GF-D8 (cell line): Measurements from ENCODE around the gene VARS2.
"Not testable (repeated sequence)": the region's sequence is repeated elsewhere in the genome, so short reads cannot be mapped to it uniquely, and the experiment has no call there.

Experiments
- DNase-seq: peaks from one replicate; lab custom pipeline; 2025; lab: John Stamatoyannopoulos, UW

The VARS2 gene

DNA sequence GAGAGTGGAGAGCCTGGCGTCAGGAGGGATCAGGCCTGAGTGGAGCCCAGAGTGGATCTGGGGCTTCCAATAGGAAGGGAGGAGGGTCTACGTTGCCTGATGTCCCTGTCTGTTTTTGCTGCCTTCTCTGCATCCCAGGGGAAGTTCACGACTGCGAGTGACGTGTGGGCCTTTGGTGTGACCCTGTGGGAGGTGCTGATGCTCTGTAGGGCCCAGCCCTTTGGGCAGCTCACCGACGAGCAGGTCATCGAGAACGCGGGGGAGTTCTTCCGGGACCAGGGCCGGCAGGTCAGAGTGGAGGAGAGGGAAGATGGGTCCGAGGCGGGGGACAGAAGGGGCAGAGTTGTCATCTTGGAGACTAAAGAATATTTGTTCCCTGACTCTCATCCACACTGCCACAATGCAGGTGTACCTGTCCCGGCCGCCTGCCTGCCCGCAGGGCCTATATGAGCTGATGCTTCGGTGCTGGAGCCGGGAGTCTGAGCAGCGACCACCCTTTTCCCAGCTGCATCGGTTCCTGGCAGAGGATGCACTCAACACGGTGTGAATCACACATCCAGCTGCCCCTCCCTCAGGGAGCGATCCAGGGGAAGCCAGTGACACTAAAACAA, 15.2 kb upstream of the VARS2 start:
- DNase-seq, result no peak

DNA sequence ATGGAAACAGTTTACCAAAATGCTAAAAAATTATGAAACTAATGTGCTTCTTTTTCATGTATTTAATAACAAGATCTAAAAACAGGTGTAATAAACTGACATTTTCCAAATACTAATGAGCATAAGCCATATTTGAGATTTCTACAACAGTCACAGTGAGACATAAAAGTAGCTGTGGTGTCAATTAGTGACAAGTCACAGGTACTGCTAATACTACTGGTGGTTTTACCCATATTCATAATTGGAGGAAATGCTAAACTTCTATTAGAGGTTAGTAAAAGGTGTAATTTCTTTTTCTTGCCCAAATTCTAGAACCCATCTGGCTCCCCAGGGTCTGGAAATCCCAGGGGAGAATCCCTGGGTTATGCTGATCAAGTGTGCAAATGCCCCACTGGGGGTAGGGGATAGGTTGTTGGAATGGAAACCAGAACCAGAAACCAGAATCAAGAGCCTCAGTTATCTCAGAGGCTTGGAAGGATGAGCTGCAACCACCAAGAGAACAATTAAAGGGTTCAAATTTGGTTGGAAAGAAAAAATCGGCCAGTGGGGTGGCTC, 13.1 kb upstream of the VARS2 start:
- DNase-seq, result no peak

DNA sequence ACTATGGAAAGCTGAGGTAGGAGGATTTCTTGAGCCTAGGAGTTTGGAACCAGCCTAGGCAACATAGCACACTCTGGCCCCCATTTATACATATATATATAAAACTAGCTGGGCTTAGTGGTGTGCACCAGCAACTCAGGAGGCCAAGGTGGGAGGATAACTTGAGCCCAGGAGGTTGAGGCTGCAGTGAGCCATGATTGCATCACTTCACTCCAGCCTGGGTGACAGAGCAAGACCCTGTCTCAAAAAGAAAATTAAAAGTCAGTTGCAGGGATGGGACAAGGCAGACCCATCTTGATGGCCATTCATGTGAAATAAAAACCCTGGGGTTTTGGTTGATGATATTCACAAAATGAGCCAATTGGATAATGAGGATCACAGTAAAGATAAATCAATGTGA, 12.6 kb upstream of the VARS2 start:
- DNase-seq, result no peak

DNA sequence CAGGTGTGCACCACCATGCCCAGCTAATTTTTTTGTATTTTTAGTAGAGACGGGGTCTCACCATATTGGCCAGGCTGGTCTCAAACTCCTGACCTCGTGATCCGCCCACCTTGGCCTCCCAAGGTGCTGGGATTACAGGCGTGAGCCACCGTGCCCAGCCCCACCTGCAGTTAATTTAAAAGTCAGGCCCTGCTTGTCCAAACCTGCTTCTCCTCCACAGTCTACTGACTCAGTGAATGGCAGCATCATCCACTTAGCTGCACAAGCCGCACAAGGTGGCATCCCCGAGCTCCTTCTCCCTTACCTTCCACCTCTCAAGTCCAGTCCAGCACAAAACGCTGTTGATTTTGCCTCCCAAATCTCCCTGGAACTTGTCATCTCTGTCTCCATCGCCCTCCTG, 11.8 kb upstream of the VARS2 start:
- not testable (repeated sequence) for DNase-seq

DNA sequence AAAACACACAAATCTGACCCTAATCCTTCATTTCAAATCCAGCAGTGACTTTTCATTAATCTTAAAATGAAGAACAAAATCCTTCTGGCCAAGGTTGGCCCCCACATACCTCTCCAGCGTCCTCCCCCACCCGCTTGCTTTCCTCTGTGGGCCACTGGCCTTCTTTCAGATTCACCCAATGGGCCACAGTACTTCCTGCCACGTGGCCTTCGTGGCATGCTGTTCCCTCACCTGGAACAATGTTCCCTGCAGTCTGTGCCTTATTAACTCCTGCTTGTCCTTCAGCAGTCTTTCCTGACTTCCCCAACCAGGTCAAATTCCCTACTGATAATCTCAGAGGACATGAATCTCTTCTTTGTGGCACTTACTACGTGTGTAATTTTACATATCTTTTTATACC, 11.3 kb upstream of the VARS2 start:
- DNase-seq, result no peak

DNA sequence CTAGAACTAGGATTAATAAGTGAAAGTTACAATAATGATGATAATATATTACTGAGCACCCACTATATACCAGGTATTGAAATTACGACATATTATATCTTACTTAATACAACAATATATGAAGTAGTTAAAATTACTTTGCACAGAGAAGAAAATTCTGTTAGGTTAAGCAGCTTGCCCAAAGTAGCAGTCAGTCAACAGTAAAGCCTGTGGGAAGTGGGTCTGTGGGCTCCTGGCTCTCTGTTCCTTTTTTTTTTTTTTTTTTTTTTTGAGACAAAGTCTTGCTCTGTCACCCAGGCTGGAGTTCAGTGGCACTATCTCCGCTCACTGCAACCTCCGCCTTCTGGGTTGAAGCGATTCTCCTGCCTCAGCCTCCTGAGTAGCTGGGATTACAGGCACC, 10.8 kb upstream of the VARS2 start:
- no peak for DNase-seq

DNA sequence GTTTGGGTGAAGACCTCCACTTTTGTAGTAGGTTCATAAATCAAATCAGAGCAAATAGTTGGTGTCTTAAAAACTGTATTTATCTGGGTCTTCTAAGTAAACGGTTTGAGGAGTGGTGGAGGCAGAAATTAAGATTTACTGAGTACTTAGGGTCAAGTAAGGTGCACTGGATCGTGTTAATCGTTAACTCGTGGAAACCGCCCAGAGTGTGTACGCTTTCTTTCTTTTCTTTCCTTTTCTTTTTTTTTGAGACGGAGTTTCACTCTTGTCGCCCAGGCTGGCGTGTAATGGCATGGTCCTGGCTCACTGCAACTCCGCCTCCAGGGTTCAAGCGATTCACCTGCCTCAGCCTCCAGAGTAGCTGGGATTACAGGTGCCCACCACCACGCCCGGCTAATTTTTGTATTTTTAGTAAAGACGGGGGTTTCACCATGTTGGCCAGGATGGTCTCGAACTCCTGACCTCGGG, 6.7 kb upstream of the VARS2 start:
- DNase-seq, result not testable (repeated sequence)

DNA sequence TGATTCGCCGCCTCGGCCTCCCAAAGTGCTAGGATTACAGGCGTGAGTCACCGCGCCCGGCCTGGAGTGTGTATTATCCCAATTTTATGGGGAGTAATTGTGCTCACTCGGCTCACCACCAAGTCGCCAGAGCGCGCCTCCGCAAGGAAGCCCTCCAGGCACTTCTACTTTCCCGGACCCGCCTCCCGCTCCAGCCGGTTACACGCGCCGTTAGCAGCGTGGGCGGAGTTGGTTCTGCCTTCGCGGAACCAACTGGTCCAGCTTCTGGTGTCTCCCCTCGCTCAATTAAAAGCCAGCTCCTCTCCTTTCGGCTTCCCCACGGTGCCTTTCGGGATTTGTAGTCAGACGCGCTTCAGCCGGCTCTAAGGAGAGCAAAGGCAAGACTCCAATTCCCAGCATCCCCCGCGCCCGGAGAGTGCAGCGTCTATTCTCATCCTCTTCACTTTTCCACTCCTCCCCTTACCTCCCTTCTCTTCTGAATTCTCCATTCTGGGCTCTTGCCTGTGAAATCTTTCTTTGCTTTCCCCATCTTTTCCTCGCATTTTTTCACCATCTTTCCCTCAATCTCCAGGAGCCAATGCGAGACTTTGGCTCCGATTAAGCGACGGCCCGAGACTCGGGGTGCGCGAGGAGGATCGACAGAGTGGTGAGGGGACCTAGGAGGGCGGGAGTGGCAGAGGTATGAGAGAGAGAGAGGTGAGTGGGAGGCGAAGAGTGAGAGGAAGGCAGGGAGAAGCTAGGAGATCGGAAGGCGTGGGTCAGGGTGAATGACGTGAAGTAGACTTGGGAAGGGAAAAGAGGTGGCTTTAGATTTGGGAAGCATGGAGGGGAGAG, 6.1 kb upstream of the VARS2 start, which contains the start of gene GTF2H4:
GTF2H4 (plus strand) TSS at position 450 of the 834 bp plus-strand sequence.
- DNase-seq, result peak; percentile 92

DNA sequence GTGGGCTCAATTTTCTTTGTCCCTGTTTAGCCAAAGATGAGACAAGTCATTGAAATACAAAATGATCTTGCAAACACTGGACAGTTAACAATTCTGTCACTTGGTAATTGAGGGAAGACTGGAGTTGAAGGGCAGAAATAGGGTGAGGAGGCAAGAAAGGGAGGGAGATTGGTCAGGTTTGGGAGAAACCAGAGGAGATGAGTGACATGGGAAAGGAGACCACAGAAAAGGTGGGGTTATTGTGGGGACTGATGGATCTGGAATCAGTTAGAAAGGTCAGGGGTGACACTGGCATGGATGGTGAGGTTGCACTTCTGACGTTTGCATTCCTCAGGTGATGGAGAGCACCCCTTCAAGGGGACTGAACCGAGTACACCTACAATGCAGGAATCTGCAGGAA, 5.3 kb upstream of the VARS2 start:
- DNase-seq, result no peak

DNA sequence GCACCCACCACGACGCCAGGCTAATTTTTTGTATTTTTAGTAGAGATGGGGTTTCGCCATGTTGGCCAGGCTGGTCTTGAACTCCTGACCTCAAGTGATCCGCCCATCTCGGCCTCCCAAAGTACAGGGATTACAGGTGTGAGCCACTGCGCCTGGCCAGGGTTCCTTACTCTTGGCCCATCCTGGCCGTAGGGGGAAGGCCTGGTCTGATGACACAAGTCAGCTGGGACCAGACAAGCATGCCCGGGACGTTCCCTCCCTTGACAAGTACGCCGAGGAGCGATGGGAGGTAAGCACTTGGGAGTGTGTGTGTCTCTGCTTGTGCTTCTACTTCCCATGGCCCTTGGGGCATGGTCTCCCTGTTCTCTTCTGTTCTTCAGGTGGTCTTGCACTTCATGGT, 3.6 kb upstream of the VARS2 start:
- DNase-seq, result not testable (repeated sequence)

DNA sequence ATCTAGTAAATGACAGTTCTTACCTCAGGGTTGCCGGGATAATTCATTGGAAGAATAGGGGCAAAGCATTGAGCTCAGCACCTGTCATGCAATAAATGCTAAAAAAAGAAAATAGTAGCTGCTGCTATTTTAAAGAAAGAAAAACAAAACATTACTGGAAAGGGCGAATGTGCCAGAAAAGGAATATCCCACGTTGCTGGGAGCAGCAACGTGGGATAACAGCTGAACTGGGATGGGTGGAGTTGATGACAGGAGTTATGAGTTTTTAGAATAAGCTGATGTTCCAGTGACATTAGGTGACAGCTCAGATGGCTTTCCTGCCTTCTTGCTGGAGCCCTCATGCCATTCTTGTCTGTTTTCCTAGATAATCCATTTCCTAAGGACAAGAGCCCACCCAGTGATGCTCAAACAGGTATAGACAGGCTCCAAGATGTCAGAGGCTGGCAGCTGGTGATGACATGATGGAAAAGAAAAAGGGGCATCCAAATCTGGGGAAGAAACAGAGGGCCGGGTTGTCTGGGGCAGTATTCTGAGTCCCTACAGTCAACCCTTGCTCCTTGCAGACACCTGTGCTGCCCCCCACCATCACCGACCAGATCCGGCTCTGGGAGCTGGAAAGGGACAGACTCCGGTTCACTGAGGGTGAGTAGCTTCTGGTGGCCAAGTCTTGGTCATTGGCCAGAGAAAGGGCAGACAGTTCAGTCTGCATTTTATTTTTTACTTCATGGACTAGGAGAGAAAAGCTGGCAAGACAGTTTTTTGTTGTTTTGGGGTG, 1.1 kb upstream of the VARS2 start:
- no peak for DNase-seq

DNA sequence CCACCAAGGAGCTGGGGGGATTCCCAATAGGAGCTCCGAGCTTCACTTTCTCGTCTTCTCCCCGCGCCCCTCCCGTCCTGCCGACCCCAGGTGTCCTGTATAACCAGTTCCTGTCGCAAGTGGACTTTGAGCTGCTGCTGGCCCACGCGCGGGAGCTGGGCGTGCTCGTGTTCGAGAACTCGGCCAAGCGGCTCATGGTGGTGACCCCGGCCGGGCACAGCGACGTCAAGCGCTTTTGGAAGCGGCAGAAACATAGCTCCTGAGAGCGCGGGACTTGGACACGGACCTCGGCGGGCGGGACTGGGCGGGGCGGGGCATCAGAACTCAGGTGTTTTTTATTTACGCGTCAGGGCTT, 340 bp upstream of the VARS2 start:
- DNase-seq, result no peak

DNA sequence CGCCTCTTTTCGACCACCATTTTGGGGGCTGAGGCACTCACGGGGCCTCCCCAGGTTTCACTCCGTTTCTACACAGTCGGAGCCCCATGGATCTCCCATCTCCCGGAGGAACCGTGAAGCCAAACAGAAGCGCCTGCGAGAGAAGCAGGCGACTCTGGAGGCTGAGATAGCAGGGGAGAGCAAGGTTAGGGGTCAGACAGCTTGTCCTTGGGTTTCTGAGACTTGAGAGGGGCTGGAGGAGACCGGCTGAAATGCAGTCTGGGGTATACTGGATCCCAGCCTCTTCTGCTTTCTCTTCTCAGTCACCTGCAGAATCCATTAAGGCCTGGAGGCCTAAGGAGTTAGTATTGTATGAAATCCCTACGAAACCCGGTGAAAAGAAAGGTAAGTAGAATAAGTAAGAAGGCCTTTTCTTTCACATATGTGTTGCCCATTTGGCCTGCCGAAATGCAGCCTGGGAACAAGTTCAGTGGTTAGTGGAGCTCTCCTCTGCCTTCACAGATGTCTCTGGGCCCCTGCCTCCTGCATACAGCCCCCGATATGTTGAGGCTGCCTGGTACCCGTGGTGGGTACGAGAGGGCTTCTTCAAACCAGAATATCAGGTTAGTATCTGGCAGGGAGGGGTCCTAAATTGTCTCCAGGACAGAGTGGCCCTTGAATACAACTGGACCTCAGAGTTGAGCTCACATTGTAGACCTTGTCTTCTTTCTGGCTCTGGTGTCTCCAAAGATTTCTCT, 984 bp downstream of the VARS2 start:
- DNase-seq, result no peak

DNA sequence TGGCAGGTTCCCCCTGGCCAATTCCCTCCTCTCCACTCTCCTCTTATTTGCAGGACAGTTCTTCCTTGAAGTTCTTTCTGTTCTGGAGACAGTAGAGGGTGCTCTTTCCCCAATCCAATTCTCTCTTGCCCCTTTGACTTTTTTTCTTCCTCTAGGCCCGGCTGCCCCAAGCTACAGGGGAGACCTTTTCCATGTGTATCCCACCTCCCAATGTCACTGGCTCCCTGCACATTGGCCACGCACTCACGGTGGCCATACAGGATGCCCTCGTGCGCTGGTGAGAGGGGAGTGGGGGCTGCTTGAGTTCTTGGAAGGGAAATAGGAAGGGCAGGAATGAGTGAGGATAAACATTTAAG, 1.5 kb downstream of the VARS2 start:
- peak; percentile 49 for DNase-seq

DNA sequence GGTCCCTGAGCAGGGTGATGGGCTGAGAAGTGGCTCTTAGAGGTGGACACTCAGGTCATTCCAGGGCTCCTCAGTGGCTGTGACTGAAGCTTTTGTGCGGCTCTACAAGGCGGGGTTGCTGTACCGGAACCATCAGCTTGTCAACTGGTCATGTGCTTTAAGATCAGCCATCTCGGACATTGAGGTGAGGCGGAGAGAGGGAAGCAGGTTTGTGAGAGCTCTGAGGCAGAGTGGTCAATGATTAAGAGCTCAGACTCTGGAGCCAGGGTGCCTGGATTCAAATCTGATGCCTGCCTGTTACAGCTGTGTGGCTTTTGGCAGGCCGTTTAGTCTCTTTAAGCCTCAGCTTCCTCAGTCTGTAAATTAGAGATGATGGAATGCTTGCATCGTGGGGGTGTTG, 3.0 kb downstream of the VARS2 start:
- no peak for DNase-seq

DNA sequence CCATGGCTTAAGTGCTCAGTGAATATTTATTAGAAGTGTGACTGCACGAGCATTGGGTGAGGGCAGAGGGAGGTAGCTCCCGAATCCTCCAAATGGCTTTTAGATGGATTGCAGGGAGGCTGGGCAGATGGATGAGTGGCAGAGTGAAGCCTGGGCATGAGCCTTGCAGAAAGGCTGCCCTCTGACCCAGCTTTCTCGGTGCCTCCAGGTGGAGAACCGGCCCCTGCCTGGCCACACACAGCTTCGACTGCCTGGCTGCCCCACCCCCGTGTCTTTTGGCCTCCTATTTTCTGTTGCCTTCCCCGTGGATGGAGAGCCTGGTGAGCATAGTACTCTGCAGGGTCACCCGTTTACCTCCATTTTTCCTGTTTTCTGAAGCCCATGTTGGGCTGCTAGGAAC, 3.4 kb downstream of the VARS2 start:
- DNase-seq, result no peak

DNA sequence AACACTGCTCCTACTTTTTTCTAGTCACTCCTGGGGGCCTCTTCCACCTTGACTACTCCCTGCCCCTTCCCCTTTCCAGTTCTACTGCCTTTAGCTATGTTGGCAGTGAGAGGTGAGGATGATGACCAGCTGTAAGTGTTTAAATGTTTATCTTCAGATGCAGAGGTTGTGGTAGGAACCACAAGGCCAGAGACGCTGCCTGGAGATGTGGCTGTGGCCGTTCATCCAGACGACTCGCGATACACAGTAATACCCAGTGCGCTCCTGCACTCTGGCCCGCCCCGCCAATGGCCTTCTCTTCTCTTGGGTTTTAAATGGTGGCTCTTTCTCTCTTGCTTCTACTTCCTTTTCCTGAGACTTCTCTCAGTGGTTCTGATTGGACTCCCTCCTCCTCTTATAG, 4.6 kb downstream of the VARS2 start:
- DNase-seq, result no peak

DNA sequence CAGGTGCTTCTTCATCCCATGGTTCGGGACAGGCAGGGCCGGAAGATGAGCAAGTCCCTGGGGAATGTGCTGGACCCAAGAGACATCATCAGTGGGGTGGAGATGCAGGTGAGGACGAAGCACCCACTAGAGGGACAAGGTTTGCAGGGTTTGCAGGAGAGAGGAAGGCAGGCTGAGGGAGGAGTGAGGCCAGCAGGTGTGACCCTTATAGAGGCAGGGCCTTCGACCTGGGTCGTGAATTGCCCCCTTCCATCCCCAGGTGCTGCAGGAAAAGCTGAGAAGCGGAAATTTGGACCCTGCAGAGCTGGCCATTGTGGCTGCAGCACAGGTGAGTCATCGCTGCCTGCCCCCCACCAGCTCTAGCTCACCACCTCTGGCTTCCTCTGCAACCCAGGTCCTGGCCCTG, 8.4 kb downstream of the VARS2 start:
- no peak for DNase-seq

DNA sequence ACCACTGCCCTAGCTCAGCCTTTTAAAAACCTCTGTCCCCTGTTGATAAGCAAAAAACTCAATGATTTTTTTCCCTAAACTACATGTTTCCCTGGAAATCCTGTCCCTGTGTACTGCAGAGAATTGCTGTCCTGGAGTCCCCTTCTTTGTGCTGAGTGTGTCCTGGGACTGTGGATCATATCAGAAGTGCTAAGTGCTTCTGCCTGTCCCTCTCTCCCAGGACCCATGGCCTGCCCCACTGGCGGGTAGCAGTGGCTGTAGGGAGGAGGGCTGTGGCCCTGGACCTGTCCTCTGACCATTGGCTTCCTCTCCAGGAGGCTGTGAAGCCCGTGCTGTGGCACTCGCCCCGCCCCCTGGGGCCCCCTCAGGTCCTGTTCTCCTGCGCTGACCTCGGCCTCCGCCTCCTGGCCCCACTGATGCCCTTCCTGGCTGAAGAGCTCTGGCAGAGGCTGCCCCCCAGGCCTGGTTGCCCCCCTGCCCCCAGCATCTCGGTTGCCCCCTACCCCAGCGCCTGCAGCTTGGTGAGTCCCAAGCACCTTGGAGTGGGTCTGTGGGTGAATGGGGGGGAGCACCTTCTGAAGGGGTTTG, 10.1 kb downstream of the VARS2 start:
- not testable (repeated sequence) for DNase-seq

DNA sequence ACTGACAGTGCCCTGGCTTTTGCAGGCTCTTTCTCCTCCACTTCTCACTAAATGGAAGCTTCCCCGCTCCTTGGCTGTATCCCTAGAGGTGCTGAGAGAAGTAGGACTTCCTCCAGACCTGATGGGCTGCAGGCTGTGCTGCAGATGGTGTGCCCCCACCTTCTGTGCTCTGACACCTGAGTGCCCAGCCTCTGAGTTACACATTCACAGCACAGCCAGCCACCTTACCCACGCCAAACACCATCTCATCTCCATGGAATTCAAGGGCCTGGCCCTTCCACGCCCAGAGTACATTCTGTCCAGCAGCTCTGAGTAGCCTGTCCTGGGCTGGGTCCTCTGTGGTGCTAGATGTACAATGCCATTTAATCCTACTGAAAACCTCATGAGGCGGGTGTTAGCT, 12.6 kb downstream of the VARS2 start:
- DNase-seq, result no peak

DNA sequence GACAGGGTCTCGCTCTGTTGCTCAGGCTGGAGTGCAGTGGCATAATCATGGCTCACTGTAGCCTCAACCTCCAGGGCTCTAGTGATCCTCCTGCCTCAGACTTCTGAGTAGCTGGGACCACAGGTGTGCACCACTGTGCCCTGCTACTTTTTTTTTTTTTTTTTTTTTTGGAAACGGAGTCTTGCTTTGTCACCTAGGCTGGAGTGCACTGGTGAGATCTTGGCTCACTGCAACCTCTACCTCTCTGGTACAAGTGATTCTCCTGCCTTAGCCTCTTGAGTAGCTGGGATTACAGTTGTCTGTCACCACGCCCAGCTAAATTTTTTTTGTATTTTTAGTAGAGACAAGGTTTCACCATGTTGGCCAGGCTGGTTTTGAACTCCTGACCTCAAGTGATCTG, 13.0 kb downstream of the VARS2 start:
- not testable (repeated sequence) for DNase-seq

DNA sequence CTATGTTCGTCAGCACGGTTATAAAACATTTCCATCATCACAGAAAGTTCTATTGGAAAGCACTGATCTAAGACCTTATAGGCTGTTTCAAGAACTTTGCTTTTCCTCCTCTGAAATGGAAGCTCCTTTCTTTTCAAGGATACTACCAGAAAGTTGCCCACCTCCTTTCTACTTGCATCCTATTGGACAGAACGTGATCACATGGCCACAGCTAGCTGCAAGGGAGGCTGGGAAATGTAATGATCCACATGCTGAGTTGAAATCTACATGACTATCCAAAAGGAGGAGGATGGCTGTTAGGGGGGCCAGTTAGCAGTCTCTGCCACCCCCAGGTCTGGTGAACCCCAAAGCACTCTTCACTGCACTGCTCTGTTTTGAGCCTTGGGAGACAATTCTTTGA, 14.6 kb downstream of the VARS2 start:
- DNase-seq, result no peak
